Measurements from ENCODE around the gene LRRC73.

The LRRC73 gene

DNA sequence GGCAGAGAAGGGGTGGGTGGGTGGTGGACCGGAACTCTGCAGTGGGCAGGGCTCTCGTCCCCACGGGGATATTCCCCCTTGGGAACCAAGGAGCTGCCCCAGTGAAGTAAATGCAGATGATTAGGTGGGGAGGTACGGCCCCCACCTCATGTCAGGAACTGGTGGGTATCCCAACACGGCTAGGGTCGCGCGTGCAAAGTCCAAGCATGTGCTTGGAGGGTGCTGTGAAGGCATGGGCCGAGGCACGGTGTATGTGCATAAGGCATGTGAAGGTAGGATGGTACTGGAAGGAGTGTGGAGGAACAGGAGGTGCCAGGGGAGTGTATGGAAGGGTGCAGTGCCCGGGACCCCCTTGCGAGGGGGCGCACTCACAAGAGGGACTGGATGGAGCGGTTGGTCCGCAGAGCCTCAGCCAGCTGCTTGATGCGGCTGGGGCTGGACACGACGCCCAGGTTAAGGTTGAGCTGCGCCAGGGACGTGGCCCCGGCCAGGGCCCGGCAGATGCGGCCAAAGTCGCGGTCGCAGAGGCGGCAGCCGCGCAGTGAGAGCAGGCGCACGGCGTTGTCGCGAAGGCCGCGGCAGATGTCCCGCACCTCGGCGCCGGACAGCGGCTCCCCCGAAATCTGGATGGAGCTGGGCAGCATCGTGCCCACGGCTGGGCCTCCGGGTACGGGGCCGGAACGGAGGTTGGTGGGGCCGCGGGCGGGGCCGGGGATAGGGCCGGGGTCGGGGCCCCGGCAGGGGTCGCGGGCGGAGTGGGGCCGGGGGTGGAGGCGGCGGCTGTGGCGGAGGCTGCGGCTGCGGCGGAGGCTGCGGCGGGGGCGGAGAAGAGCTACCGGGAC, 783 bp downstream of the LRRC73 start:
- TF ChIP-seq, protein P1, sequence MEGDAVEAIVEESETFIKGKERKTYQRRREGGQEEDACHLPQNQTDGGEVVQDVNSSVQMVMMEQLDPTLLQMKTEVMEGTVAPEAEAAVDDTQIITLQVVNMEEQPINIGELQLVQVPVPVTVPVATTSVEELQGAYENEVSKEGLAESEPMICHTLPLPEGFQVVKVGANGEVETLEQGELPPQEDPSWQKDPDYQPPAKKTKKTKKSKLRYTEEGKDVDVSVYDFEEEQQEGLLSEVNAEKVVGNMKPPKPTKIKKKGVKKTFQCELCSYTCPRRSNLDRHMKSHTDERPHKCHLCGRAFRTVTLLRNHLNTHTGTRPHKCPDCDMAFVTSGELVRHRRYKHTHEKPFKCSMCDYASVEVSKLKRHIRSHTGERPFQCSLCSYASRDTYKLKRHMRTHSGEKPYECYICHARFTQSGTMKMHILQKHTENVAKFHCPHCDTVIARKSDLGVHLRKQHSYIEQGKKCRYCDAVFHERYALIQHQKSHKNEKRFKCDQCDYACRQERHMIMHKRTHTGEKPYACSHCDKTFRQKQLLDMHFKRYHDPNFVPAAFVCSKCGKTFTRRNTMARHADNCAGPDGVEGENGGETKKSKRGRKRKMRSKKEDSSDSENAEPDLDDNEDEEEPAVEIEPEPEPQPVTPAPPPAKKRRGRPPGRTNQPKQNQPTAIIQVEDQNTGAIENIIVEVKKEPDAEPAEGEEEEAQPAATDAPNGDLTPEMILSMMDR (IDR thresholded peaks at IDR 0.05; ENCODE audit: low read length, missing control alignments), result no peak
- H3K4me3 ChIP-seq (replicated peaks; ENCODE audit: low read depth, low read length), result peak overlapping the region; percentile 53
- DNase-seq (ENCODE audit: low read depth), result no peak

DNA sequence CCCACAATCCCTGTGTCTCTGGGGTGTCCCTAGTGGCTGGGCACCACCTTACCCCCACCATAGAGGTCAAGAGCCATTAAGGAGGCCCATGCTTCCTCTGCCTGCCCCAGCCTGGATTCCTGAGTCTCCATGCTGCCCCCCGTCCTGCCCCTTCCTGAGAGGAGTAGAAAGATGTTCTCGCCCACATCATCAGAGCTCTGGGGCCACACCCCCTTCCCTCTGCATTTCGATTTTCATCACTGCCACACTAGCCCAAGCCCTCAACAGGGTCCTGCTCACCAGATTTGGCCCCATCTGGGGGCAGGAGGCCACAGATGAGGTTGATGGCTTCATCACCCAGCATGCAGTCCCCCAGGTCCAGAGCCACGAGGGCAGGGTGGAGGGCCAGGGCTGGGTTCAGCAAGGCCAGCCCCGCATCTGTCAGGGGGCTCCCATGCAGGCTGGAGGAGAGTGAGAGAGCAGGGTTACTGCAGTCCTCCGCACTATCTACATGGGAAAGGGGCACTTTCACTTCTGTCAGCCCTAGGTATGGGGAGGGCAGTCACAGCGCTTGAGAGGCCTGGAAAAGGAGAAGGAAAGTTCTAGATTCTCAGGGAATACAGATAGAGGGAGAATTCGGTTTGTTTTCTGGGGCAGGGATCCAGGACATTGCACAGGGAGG, 1.5 kb downstream of the LRRC73 start:
- H3K4me3 ChIP-seq (replicated peaks; ENCODE audit: low read depth, low read length), result no peak overlapping the region
- TF ChIP-seq, protein P1 (IDR thresholded peaks at IDR 0.05; ENCODE audit: low read length, missing control alignments), result no peak
- DNase-seq (ENCODE audit: low read depth), result no peak

DNA sequence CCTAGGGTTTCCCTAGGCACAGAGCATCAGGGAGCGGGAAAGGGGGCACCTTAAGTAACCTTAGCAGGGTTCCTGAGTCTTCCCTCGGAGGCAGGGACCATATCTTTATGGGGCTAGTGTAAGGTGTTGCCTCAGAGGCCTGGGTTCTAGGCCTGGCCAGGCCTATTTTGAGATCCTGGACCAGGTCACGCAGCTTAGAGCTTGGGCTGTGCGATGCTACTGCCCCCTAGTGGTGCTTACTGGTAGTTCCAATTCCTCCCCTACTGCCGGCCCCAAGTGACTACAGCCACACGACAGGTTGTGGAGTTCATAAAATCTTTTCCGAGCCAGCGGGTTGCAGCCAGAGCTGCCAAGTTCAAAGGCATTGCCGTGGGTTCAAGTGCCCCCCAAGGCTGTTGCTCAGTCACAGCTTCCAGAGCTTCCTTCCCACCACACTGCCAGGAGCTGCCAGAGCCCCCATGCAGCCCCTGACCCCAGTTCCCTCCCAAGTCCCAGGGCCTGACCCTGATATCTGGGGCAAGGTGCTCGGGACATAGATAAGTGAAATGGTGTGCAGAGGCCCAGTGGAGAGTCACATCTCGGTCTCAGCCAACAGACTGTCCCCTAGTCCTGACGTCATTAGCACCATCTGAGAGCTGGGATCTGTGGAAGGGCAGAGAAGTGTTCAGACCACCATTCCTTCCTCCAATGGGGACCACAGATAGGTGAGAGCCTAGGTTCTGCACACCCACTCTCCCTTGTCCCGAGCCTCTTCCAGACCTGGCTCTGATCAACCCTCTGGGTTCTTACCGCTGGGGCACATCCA, 3.3 kb downstream of the LRRC73 start:
- TF ChIP-seq, protein P1 (IDR thresholded peaks at IDR 0.05; ENCODE audit: low read length, missing control alignments), result peak; percentile 95
- peak; percentile 90 for DNase-seq (ENCODE audit: low read depth)
- no peak overlapping the region for H3K4me3 ChIP-seq (replicated peaks; ENCODE audit: low read depth, low read length)

DNA sequence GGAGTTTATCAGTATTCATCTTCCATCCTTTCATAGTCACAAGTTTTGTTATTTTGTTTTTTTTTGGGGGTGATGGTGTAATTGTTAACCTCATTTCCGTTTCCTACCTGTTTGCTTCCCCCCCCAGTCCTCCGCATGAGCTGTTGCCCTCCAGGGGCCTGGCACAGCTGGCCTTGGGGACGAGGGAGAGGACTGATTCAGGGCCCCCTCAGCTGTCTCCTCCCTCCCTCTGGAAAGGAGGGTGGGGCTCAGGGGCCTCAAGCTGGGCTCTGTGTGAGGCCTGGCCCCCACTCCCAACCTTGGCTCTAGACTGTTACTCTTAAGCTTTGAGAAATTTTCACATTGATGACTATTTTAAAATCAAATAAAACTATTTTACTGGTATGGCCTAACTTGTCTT, 4.0 kb downstream of the LRRC73 start:
- no peak for DNase-seq (ENCODE audit: low read depth)
- TF ChIP-seq, protein P1 (IDR thresholded peaks at IDR 0.05; ENCODE audit: low read length, missing control alignments), result no peak
- H3K4me3 ChIP-seq (replicated peaks; ENCODE audit: low read depth, low read length), result no peak overlapping the region

DNA sequence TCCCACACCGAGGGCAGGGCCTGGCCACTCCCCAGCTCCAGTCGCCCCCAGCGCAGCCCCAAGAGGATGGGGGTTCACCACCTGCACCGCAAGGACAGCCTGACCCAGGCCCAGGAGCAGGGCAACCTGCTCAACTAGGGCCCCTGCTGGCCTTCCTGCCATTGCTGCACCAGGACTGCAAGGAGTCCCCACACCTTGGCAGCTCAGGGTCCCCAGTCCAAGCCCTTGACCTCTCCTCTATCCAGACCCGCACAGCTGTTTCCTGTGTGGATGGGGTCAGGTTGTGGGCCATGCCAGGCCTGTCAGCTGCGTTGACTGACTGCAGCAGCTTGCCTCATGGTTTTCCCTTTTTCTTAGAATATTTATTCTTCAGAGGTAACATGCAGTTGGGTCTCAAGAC, 4.4 kb downstream of the LRRC73 start:
- TF ChIP-seq, protein P1 (IDR thresholded peaks at IDR 0.05; ENCODE audit: low read length, missing control alignments), result no peak
- DNase-seq (ENCODE audit: low read depth), result no peak
- no peak overlapping the region for H3K4me3 ChIP-seq (replicated peaks; ENCODE audit: low read depth, low read length)

DNA sequence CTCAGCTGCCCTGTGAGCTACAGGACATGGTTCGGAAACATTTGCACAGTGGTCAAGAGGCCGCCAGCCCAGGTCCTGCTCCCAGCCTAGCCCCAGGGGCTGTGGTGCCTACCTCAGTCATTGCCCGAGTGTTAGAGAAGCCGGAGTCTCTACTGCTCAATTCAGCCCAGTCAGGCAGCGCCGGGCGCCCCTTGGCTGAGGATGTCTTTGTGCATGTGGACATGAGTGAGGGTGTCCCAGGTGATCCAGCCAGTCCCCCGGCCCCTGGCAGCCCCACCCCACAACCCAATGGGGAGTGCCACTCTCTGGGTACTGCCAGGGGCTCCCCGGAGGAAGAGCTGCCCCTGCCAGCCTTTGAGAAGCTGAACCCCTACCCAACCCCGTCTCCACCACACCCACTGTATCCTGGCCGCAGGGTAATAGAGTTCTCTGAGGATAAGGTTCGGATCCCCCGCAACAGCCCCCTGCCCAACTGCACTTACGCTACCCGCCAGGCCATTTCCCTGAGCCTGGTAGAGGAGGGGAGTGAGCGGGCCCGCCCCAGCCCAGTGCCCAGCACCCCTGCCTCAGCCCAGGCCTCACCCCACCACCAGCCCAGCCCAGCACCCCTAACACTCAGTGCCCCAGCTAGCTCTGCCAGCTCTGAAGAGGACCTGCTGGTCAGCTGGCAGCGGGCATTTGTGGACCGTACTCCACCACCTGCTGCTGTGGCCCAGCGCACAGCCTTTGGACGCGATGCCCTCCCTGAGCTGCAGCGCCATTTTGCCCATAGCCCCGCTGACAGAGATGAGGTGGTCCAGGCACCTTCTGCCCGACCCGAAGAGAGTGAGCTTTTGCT, 5.2 kb downstream of the LRRC73 start:
- TF ChIP-seq, protein P1 (IDR thresholded peaks at IDR 0.05; ENCODE audit: low read length, missing control alignments), result no peak
- no peak for DNase-seq (ENCODE audit: low read depth)
- H3K4me3 ChIP-seq (replicated peaks; ENCODE audit: low read depth, low read length), result no peak overlapping the region

Data from fibroblast of pulmonary artery (primary cell).